Sigmoid colon (tissue), 4 donors: Measurements from ENCODE around the gene IMMP2L.

Experiments used
- CTCF ChIP-seq, 4 experiments: fragments of 450-650 bp in 3 of 4; fragments of 200-600 bp in 1 of 4; IDR thresholded peaks; one replicate each; pipeline ENCODE4 v1.5.1; 2016 to 2019; ENCODE audit warnings: antibody characterized with exemption in 4 of 4, mild to moderate bottlenecking in 3 of 4, moderate library complexity in 2 of 4
- EP300 ChIP-seq, 4 donors: sonication (generic); formaldehyde crosslinking; IDR thresholded peaks; one replicate each; pipeline ENCODE4 v1.6.1; 2017; ENCODE audit warnings: antibody characterized with exemption in 4 of 4
- POLR2A ChIP-seq, 2 donors: fragments of 450-650 bp; IDR thresholded peaks; one replicate each; pipeline ENCODE4 v1.6.1; 2016; ENCODE audit warnings: antibody characterized with exemption in 2 of 2, mild to moderate bottlenecking in 2 of 2, moderate library complexity in 2 of 2
- POLR2AphosphoS5 ChIP-seq, 4 donors: sonication (generic); formaldehyde crosslinking; IDR thresholded peaks; one replicate each; pipeline ENCODE4 v1.6.1; 2017; ENCODE audit warnings: antibody characterized with exemption in 4 of 4

- no peak for TF ChIP-seq CTCF (IDR thresholded peaks at IDR 0.05)
- no peak for TF ChIP-seq POLR2A (IDR thresholded peaks at IDR 0.05)
- no peak for TF ChIP-seq EP300 (IDR thresholded peaks at IDR 0.05)
- no peak for TF ChIP-seq POLR2AphosphoS5 (IDR thresholded peaks at IDR 0.05)
Measured at GRCh38 chr7:110857106-110857505, 705.2 kb downstream of the IMMP2L start.
